ENCODE data around the gene AATK.

The AATK gene

GRCh38 chr17:81197409-81197795, 31.4 kb upstream of the AATK start:
- no peak overlapping the region for H3K4me3 ChIP-seq (replicated peaks; ENCODE audit: low read depth, low read length)
- TF ChIP-seq CTCF (IDR thresholded peaks at IDR 0.05; ENCODE audit: low read depth, low read length, missing control alignments): no peak
- no peak for DNase-seq (ENCODE audit: extremely low read depth, low read depth)

DNA sequence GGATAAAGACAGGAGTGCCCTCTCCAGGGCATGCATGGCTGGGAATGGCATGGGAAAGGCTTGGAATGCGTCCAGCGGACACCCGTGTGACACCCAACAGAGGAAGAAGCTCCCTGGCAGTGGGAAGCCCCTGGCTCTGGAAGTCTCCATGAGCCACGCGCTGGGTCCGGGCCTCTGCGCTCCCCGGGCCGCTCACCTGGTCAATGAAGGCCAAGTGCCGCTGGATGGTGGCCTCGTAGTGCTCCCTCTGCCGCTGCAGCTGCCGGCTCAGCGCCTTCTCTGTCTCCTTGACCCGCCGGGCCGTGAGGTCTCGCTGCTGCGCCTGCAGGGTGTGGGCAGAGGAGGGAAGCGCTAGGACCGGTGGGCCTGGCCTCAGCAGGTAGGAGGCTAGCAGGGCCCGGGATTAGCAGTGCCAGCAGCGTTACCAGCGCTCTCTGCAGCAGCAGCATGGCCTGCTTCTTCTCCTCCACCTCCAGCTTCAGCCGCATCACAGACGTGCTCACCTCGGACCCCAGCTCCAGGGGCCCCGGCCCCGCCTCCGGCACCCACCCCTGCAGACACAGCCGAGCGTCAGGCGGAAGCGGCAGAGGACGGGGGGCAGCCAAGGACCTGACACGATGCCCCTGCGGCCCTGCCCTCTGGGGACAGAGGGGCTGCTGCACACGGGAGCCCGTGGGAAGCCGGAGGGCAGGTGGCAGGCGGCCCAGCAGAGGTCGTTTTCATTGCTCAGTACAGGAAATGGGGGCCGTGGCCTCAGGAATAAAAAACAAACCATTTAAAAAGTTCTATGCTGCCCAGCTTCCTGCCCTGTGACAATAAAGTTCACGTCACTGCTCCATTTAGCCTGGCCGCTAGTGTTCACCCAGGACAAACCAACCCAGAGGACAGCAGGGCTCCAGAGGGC, 30.7 kb upstream of the AATK start:
- no peak overlapping the region for H3K4me3 ChIP-seq (replicated peaks; ENCODE audit: low read depth, low read length)
- no peak for TF ChIP-seq CTCF (IDR thresholded peaks at IDR 0.05; ENCODE audit: low read depth, low read length, missing control alignments)
- no peak for DNase-seq (ENCODE audit: extremely low read depth, low read depth)

- no peak for DNase-seq (ENCODE audit: extremely low read depth, low read depth)
- H3K4me3 ChIP-seq (replicated peaks; ENCODE audit: low read depth, low read length): no peak overlapping the region
- no peak for TF ChIP-seq CTCF (IDR thresholded peaks at IDR 0.05; ENCODE audit: low read depth, low read length, missing control alignments)
Observed at GRCh38 chr17:81195941-81196495, 30.0 kb upstream of the AATK start.

DNA sequence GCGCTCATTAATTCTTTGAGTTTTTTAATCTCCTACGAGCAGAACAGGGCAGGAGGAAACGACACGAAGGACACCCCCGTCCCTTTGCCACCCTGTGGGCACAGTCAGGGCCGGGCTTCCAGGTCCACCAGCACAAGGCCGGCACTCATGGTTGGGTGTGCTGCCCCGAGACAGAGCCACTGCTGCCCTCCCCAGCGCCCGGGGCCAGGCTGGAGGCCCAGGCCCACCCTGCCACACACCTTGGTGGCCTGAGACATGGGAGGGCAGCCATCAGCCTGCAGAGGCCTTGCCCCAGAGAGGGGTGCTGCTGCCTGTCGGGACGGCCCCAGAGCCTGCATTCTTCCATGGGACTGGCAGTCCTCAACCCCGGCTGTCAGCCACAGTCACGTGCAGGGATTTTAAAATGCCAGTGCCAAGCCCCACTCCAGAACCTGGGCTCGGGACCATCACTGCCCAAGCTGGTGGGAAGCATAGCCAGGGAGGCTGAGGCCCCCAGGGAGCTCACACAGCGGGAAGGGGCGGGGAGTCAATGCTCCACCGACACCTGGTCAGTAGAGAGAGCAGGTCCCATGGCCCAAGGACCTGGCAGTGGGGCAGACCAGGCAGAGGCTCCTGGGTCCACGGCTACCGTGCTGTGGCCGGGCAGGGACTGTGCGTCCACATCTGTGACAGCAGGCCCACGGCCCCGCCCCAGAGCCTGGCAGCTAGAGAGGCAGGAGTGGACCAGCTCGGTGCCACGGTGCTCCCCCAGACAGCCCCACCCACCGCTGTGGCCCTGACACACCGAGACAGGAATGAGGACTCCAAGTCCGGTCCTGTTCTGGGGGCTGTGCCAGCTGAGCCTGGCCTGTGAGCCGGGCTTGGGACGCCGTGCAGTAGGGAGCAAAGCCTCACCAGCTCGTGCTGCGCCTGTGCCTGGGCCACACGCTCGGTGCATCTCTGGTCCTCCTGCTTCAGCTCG, 29.2 kb upstream of the AATK start:
- TF ChIP-seq CTCF (IDR thresholded peaks at IDR 0.05; ENCODE audit: low read depth, low read length, missing control alignments): no peak
- DNase-seq (ENCODE audit: extremely low read depth, low read depth): no peak
- no peak overlapping the region for H3K4me3 ChIP-seq (replicated peaks; ENCODE audit: low read depth, low read length)

DNA sequence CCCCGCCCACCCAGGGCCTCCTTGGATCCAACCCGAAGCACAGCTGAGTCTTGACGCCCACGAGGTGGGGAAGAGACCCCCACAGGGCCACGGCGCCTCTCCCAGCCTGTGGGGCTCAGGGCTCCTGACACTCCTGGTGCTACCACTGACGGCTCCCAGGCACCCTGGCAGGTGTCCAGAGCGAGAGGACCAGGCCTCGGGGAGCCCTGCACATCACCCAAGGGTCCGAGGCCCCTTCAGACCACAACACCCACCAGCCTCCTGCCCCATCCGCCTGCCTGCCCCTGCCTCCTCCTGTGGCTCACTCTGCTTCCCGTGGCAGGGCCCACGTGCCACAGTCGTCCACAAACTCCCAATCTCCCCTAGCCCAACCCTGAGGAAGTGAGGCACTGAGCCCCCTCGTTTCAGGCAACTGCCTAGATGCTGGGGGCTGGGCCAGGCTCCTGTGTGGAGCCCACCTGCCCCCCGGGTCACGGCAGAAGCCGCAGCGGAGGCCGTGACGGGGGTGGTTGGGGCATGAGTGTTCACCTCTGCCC, 28.3 kb upstream of the AATK start:
- H3K4me3 ChIP-seq (replicated peaks; ENCODE audit: low read depth, low read length): no peak overlapping the region
- DNase-seq (ENCODE audit: extremely low read depth, low read depth): no peak
- TF ChIP-seq CTCF (IDR thresholded peaks at IDR 0.05; ENCODE audit: low read depth, low read length, missing control alignments): no peak

DNA sequence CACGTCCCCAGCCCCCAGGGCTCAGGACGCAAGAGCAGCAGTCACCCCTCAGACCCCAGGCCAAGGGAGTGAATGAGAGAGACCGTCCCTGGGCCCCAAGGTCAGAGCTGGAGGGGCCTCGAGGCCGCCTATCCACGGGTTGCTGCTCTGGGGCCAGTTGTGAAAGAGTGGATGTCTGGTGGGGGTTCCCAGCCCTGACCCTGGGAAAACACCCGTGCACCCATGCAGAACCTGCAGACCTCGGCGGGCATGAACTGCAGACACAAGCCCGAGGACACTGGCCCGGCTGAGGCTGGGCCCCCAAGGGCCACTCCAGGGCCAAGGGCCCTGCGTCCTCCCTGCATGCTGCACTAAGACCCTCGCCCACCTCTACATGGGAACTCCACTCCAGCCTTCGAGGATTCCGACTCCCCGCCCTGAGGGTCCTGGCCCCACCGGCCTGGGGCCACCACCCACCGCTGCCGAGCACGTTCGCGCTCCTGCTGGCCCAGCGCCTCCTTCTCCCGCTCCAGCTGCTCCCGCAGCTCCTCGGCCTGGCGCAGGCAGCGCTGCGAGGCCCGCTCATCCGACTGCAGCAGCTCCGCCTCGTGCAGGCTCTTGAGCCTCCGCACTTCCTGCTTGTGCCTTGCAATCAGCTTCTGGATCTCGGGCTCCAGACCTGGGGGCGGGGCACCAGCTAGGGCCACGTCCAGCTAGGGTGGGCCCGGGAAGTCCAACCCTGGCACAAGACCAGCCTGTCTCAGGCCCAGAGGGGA, 27.6 kb upstream of the AATK start:
- no peak for TF ChIP-seq CTCF (IDR thresholded peaks at IDR 0.05; ENCODE audit: low read depth, low read length, missing control alignments)
- no peak for DNase-seq (ENCODE audit: extremely low read depth, low read depth)
- no peak overlapping the region for H3K4me3 ChIP-seq (replicated peaks; ENCODE audit: low read depth, low read length)
